PFSK-1 (cell line): ENCODE results near the gene ZNF396.

Source experiments
- REST ChIP-seq, 2 experiments: IDR thresholded peaks; 2 replicates each; pipeline versions ENCODE4 v1.6.1 to v1.8.0; 2011 to 2012; ENCODE audit warnings: low read depth in 2 of 2, low read length in 2 of 2, control low read depth in 1 of 2, inconsistent platforms in 1 of 2, mild to moderate bottlenecking in 1 of 2, moderate library complexity in 1 of 2; ENCODE audit not compliant: insufficient read depth in 1 of 2
- TAF1 ChIP-seq: IDR thresholded peaks from 2 replicates; pipeline ENCODE4 v1.6.1; 2012; ENCODE audit warnings: low read length, control low read depth, borderline replicate concordance; ENCODE audit not compliant: insufficient read depth

DNA sequence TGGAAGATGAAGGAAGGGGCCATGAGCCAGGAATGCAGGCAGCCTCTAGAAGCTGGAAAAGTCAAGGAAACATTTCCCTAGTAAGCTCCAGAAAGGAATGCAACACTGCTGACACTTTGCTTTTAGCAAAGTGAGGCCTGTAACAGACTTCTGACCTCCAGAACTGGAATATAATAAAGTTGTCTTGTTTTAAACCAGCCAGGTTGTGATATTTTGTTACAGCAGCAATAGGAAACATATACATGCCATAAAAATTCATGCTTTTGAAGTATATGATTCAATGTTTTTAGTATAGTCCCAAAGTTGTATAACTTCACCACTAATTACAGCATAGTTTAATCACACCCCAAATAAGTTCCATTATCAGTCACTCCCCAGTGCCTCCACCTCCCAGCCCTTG lies 15.2 kb upstream of the ZNF396 start:
- TF ChIP-seq REST (IDR thresholded peaks at IDR 0.05; ENCODE audit: insufficient read depth in 1 of 2, low read depth in 2 of 2, low read length in 2 of 2) (no peak), TAF1 (no peak)
